Astrocyte of the spinal cord (primary cell): Measurements from ENCODE around the gene CSF3.

Experiments
- DNase-seq: peaks from one replicate; pipeline ENCODE4 v3.0.0; 2011; ENCODE audit warnings: low read depth, low spot score
- H3K4me3 ChIP-seq: 2 replicates; pipeline ENCODE4 v1.5.1; 2011; ENCODE audit warnings: low read depth, mild to moderate bottlenecking, low read length, moderate library complexity
- CTCF ChIP-seq: IDR thresholded peaks from 2 replicates; pipeline ENCODE4 v1.5.1; 2012; ENCODE audit warnings: low read depth, mild to moderate bottlenecking, low read length, inconsistent platforms
- in situ Hi-C: cut with HindIII; loops from 2 replicates; pipeline ENCODE4 v1.10.0; 2017; ENCODE audit warnings: low sequenced_read_pairs

CSF3 gene

GRCh38 chr17:40060887-40061608, 45.8 kb downstream of the CSF3 start:
- no peak overlapping the region for H3K4me3 ChIP-seq
- in situ Hi-C loops, result loop anchor here (25.0 kb wide), 1 partner anchor 126 kb away; the partner anchor contains the start of gene RAPGEFL1
- no peak for TF ChIP-seq CTCF
- DNase-seq, result no peak

DNA sequence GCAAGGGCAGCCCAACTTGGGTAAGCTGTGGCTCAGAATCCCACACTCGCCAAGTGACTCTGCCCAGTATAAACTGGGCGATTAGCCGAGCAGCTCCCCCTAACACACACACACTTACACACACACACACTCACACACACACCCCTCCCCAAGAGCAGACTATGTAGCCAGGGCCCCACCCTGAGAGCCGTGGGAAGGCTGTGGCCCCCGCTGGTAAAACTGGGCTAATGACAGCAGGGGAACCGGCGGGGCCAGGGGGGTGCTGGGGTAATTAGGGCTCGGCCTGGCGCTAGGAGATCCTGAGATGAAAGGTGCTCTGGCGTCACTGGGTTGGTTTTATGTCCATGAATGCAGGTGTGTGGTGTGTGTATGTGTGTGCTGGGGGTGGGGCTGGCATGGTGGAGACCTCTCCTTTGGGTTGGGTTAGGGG, 46.4 kb downstream of the CSF3 start:
- no peak overlapping the region for H3K4me3 ChIP-seq
- TF ChIP-seq CTCF, result no peak
- in situ Hi-C loops, result loop anchor here (25.0 kb wide), 1 partner anchor 126 kb away; the partner anchor contains the start of gene RAPGEFL1
- DNase-seq, result no peak

GRCh38 chr17:40062329-40063186, 47.3 kb downstream of the CSF3 start, which contains the start of gene THRA:
Gene THRA (plus strand): TSS chr17:40062965. CDS start chr17:40074489, 11,524 bp downstream.
- in situ Hi-C loops, result loop anchor here (25.0 kb wide), 1 partner anchor 125 kb away; the partner anchor contains the start of gene RAPGEFL1
- no peak for TF ChIP-seq CTCF
- DNase-seq, result peak; percentile 22
- peak within 1 kb of the TSS; percentile 88 for H3K4me3 ChIP-seq

- H3K4me3 ChIP-seq, result peak overlapping the region; percentile 88
- no peak for DNase-seq
- in situ Hi-C loops, result loop anchor here (25.0 kb wide), 1 partner anchor 124 kb away; the partner anchor contains the start of gene RAPGEFL1
- TF ChIP-seq CTCF, result no peak
Observed at GRCh38 chr17:40063187-40063771, 48.0 kb downstream of the CSF3 start.

DNA sequence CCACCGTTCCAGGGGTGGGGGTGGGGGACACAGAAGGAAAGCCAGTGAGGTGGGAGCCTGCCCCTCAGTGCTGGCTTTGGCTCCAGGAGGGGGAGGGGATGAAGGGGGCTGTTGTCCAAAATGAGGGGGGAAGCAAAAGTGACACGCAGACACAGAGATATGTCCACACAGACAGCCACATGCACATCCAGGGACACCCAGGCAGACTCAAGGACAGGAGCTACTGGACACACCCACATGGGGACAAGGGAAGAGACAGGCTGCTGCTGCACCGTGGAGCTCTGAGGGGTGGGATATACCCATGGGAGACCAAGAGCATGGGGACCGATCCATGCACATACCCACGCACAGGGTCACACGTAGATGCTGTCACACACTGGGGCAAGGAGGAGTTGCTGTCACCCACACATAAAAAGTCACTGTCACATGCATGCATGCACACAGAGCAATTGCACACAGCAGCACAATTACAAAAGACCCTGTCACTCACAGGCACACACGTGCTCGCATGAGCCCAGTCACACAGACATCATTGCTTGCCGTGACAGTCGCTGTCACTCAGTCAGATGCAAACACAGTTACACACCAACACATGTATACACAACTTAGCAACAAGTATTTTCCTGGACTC, 48.8 kb downstream of the CSF3 start:
- H3K4me3 ChIP-seq, result peak overlapping the region; percentile 88

More for the DNA sequence above, 48.8 kb downstream of the CSF3 start:
- DNase-seq, result no peak
- no peak for TF ChIP-seq CTCF
- in situ Hi-C loops, result loop anchor here (25.0 kb wide), 1 partner anchor 123 kb away; the partner anchor contains the start of gene RAPGEFL1
